Panc1 (cell line): ENCODE results near the gene TTPAL. TPM values are rescaled to one million over a fixed set of nuclear protein-coding genes. Genes with fewer than 3 reads are reported as not detected.

ENCODE experiments used
- ATAC-seq: fragments of 200-7000 bp; cut with Tn5 transposase; 2 replicates; pipeline ENCODE4 v1.9.1; 2020; ENCODE audit warnings: mild to moderate bottlenecking, moderate library complexity
- BruUV-seq: library from RNA; stranded (reverse); fragments of 400-500 nt; replicated peaks from 2 replicates; lab custom pipeline; 2021; lab: Mats Ljungman, UMichigan
- CTCF ChIA-PET: fragments of 300-600 bp; sonication (Branson Sonifier 250); formaldehyde crosslinking; loops from one replicate; lab custom pipeline; 2022; ENCODE audit warnings: antibody characterized with exemption; lab: Charles Lee
- POLR2A ChIA-PET: fragments of 300-600 bp; sonication (Branson Sonifier 250); formaldehyde crosslinking; loops from one replicate; lab custom pipeline; 2022; ENCODE audit warnings: antibody characterized with exemption; lab: Charles Lee
- DNase-seq: peaks from one replicate; pipeline ENCODE4 v3.0.0-alpha.2; 2010; ENCODE audit warnings: low read depth, low spot score
- H3K27ac ChIP-seq: 2 replicates; pipeline ENCODE4 v1.5.1; 2011; ENCODE audit warnings: mild to moderate bottlenecking, low read length, inconsistent platforms
- H3K27me3 ChIP-seq: fragments of 200-500 bp; sonication (Bioruptor generic); 2 replicates; pipeline ENCODE4 v1.6.0; 2014; ENCODE audit warnings: low read length, inconsistent platforms; ENCODE audit not compliant: control insufficient read depth, insufficient read depth
- H3K36me3 ChIP-seq: fragments of 200-500 bp; sonication (Bioruptor generic); 2 replicates; pipeline ENCODE4 v1.5.1; 2014; ENCODE audit warnings: inconsistent platforms, mild to moderate bottlenecking, low read length, moderate library complexity; ENCODE audit not compliant: control insufficient read depth, insufficient read depth
- H3K4me1 ChIP-seq: 2 replicates; pipeline ENCODE4 v1.5.1; 2011; ENCODE audit warnings: inconsistent platforms, mild to moderate bottlenecking, low read length, moderate library complexity; ENCODE audit not compliant: control insufficient read depth, insufficient read depth
- H3K4me3 ChIP-seq, 2 experiments: 2 replicates each; pipeline ENCODE4 v1.5.1; 2011 to 2012; ENCODE audit warnings: low read depth in 2 of 2, low read length in 2 of 2, mild to moderate bottlenecking in 2 of 2, inconsistent platforms in 1 of 2, moderate library complexity in 1 of 2
- H3K9me3 ChIP-seq: fragments of 200-500 bp; sonication (Bioruptor generic); 2 replicates; pipeline ENCODE4 v1.5.1; 2014; ENCODE audit warnings: low read depth, mild to moderate bottlenecking, inconsistent platforms, low read length, moderate library complexity; ENCODE audit not compliant: control insufficient read depth, insufficient read depth
- CTCF ChIP-seq: fragments of 450-650 bp; IDR thresholded peaks from 2 replicates; pipeline ENCODE4 v1.5.1; 2017; ENCODE audit warnings: mild to moderate bottlenecking
- POLR2AphosphoS5 ChIP-seq: IDR thresholded peaks from 2 replicates; pipeline ENCODE4 v1.6.1; 2012; ENCODE audit warnings: mild to moderate bottlenecking, low read depth, low read length, moderate library complexity
- REST ChIP-seq, 2 experiments: IDR thresholded peaks; 2 replicates each; pipeline ENCODE4 v1.6.1; 2011 to 2012; ENCODE audit warnings: low read depth in 2 of 2, control low read depth in 1 of 2, low read length in 1 of 2, mild to moderate bottlenecking in 1 of 2, moderate library complexity in 1 of 2; ENCODE audit not compliant: insufficient read depth in 1 of 2
- SIN3A ChIP-seq: IDR thresholded peaks from 2 replicates; pipeline ENCODE4 v1.6.1; 2012; ENCODE audit warnings: low read depth, mild to moderate bottlenecking, low read length, moderate library complexity, borderline replicate concordance; ENCODE audit not compliant: insufficient read depth
- TCF7L2 ChIP-seq: IDR thresholded peaks from 2 replicates; pipeline ENCODE4 v1.6.1; 2011; ENCODE audit warnings: mild to moderate bottlenecking, low read depth, low read length, inconsistent platforms
- in situ Hi-C: cut with HindIII; loops from 2 replicates; pipeline ENCODE4 v1.10.0; 2016; ENCODE audit warnings: low sequenced_read_pairs, low pct_unique_long_range_greater_than_20kb
- intact Hi-C: fragments of 100-400 bp; cut with micrococcal nuclease; formaldehyde crosslinking; loops from one replicate; pipeline ENCODE4 v1.10.0; 2022; ENCODE audit not compliant: unreplicated experiment
- total RNA-seq: library from RNA; stranded (reverse); gene quantifications from one replicate; pipeline ENCODE4 v1.2.1, GENCODE V29; 2021; ENCODE audit not compliant: unreplicated experiment

TTPAL gene
- total RNA-seq, 1 experiment from 2014 or later: 37.4 TPM

- ATAC-seq (no peak), DNase-seq (no peak)
- Histone ChIP-seq H3K27ac (no peak overlapping the region), H3K4me1 (peaks cover 13% of the 10 kb centered on the region; the same call in 1 of the 2 replicates), H3K4me3 (no peak overlapping the region), H3K36me3 (no peaks in the 10 kb centered on the region; the same call in 1 of the 2 replicates), H3K9me3 (no peaks in the 10 kb centered on the region), H3K27me3 (no peaks in the 10 kb centered on the region)
- POLR2A ChIA-PET: no interaction called here
- in situ Hi-C loops: no loop called here
- TF ChIP-seq POLR2AphosphoS5: no peak
- CTCF ChIA-PET: no interaction called here
- BruUV-seq: no TSS peak
- intact Hi-C loops: no loop called here
Measured at GRCh38 chr20:44517454-44517853, 41.8 kb downstream of the TTPAL start.

GRCh38 chr20:44518248-44518647, 42.6 kb downstream of the TTPAL start:
- POLR2A ChIA-PET: interaction anchor here (0.6 to 0.7 kb wide), 2 partner anchors 77 to 149 kb away, joined by 5 to 13 read pairs; no protein-coding TSS in a partner anchor

More at GRCh38 chr20:44518248-44518647, 42.6 kb downstream of the TTPAL start:
- CTCF ChIA-PET: interaction anchor here (0.6 to 0.7 kb wide), 2 partner anchors 17 to 73 kb away, joined by 6 to 7 read pairs; no protein-coding TSS in a partner anchor
- intact Hi-C loops (no loop called here), in situ Hi-C loops (no loop called here)
- Histone ChIP-seq H3K36me3 (no peaks in the 10 kb centered on the region; the same call in 1 of the 2 replicates), H3K4me1 (peaks cover 13% of the 10 kb centered on the region; the same call in 1 of the 2 replicates), H3K9me3 (no peaks in the 10 kb centered on the region), H3K27ac (no peak overlapping the region), H3K27me3 (no peaks in the 10 kb centered on the region), H3K4me3 (no peak overlapping the region)
- DNase-seq: no peak
- ATAC-seq: no peak
- no TSS peak for BruUV-seq
- no peak for TF ChIP-seq SIN3A
- no peak for TF ChIP-seq REST (IDR thresholded peaks at IDR 0.05; ENCODE audit: insufficient read depth in 1 of 2, low read depth in 2 of 2, low read length in 1 of 2)
- no peak for TF ChIP-seq CTCF
- no peak for TF ChIP-seq TCF7L2
- TF ChIP-seq POLR2AphosphoS5: no peak
